HG03135 (cell line): ENCODE data around the gene ETFA.

Experiments used
- ATAC-seq: cut with Tn5 transposase; IDR thresholded peaks from one replicate; pipeline ENCODE4 v1.9.1; 2021; ENCODE audit warnings: mild to moderate bottlenecking, moderate library complexity; ENCODE audit not compliant: unreplicated experiment

The ETFA gene

DNA sequence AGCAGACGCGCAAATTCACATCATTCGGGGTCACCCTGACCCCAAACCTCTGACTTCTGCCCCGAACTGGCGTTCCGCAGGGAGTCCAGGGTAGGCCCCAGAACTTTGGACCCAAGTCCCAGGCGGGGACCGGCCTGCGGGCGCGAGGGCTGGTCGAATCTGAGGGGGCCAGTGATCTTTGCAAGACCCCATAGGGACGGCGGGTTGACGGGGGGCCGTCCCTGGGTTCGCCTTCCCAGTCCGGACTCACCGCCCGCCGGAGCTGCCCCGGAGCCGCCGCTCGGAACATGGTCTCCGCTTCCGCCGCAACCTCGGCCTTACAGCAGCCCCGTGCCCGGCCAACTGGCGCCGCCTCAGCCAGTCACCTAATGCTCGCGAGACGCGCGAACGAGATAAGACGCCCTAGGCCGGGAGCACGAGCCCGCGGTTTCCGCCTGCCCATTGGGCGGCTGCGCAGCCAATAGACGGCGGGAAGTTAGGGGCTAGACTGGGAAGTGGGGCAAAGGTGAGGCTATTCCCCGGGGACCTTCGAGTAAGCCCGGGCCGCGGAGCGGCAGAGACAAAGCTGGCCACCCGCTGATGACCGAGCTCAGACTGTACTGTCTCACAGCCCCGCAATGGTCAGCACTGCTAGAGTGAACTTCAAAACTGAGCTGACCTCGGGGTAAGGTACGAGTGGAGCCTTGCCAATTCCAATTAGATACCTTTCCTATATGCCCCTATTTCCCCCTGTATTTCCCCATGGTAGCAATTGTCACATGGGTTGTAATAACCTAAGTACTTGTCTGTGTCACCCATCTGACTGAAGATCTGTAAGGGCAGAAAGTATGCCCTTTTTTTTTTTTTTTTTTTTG lies at the start of gene ETFA:
Gene ETFA, minus strand, starts transcription at position 370 of the 854 bp plus-strand sequence. Its CDS starts 81 bp downstream, at position 289.
- peak; percentile 97 for ATAC-seq

DNA sequence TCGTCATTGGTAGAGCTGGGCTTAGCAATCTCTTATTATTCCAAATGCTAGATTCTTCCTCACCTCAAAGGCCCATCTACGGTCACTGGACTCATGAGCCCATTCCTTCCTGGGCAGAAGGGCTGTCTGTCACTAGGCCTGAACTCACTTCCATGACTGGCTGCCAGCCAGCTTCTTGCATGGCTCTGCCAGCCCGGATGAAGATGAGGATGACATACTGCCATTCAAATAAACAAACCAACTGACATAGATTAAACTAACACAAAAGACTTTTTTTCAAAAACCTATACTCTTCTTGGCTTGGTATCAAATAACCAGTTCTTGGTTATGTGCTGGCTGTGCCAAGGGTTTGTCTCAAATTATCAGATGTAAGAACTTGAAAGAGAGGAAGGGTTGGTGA lies 49.1 kb upstream of the ETFA start:
- no peak for ATAC-seq

DNA sequence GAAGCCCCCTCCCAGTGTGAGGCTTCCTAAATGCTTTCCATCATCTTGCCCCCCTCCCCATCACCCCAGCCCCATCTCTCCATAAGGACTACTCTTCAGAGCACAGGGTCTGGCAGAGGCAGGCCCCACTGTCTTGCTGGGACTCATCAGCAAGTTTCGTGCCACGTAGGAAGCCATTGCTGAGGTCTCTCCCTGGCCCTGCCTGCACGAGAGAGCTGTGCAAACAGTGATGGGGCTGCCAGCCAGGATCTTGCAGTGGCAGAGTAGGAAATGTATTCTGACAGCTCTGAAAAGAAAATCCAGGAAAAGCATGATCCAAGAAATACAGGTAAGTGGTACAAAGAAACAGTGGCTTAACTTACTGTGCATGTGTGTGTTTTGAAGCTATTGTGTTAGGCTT lies 47.9 kb upstream of the ETFA start:
- ATAC-seq, result no peak

DNA sequence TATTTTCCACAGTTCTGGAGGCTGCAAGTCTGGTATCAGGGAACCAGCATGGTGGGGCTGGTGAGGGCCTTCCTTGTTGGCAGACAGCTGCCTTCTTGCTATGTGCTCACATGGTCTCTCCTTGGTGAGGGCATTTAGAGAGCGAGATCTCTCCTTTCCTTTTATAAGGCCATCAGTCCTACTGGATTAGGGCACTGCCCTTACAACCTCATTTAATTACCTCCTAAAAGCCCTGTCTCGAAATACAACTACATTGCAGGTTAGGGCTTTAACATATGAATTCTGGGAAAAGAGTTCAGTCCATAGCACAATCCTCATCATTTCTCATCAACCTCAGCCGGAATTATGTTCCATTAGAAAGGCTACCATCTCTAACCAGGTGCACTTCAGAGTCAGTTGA lies 47.2 kb upstream of the ETFA start:
- no peak for ATAC-seq

DNA sequence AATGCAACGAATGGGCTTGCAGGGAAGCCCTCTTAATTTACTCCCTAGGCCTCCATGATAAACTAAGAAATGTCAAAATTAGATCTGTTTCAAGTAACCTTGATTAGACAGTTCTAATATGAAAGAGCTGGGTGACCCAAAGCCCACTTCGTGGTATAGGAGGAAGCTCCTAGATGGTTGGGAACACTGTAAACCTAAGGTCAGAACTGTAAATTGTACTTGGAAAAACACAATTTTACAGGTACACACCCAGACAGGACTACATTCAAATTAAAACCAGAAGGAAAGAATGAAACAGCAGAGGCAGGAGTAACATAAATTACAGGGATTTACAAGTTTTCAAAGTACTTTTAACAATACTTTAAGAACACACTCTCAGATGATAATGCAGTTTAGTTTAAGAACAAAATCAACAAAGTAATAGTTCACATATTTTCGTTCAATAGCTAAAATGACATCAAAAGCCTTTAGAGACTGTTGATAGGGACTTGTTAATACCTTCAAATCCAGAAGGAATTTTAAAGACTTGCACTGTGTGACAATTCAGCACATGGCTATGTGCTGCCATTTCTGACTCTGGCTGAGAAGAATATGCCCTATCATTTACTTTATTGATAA lies 43.7 kb upstream of the ETFA start:
- ATAC-seq, result no peak

DNA sequence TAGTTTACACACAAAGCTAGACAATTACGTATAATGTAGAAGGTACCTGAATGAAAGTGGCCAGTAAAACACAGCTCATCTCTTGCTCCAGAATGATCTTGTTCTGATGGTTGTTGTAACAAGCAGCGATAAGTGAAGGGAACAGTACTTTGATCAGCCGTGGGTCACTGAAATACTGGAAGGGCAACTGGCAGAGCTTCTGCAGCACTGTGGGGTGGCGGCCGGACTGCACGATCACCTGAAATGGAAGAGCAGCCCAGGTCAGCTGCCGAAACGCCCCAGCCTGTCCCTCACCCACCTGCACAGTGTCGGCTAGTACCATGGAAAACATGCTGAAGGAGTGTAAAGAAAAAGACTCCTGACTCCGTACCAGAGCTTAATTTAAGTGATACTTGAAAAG lies 42.6 kb upstream of the ETFA start:
- ATAC-seq, result no peak

DNA sequence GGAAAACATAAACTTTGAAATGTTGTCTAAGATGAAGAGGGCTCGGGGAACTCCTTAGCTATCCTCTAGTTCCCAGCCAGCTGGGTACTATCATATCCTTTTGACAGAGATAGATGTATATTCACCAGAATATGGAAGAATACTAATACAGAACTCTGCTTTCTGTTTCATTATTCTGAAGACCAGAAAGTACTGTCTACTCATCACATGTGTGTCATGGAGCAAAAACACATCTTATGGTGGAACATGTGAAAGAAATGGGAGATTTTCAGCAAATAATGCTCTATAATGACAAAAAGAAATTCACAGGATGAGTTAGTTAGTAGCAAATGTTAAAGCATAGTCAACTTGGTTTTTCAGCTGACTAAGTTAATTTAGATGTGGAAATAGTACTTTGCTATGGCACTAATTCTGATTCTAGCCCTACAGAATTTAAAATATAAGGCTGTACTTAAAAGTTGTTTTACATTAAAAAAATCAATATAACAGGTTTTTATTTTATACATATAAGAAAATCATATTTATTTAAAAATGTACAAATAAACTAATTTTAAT lies 41.8 kb upstream of the ETFA start:
- ATAC-seq, result no peak

- ATAC-seq, result no peak
These were observed 38.2 kb upstream of the ETFA start for GRCh38 chr15:76349301-76350070.

- no peak for ATAC-seq
These were observed 36.3 kb upstream of the ETFA start for GRCh38 chr15:76347482-76348055.

DNA sequence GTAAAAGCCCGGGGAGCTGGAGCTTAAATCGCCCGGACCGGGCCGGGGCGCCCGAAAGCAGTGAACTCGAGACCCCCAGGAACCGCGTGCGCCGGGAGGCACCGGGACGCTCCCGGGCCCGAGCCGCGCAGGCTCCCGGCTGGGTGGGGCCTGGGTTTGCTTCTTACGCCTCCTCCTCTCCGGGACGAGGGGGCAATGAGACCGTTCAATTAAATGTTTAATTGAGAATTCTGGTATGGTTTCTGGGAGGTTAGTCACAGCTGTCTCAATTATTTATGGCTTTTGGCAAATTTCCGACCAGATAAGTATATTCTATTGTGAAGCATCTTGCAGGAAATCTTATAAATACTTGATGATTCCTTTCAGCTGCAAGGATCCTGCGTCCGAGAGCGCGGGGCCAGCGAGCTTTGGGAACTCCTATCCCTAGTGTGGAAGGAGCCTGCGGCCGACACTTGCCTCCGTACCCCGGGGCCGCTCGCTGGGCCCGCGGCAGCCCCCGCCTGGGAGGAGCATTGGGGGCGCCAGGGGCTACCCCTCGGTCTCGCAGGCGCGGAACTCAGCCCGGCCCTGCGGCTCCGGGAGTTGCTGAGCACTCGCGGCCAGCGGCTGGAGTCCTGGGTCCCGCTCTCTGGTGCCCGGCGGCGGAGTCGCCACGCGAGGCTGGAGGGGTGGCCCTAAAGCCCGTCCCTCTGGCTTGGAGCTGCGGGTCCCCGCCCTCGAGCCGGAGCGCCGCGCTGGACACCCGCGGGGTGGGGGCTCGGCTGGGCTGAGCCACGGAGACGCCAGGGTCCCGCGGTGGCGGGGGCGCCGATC lies 35.6 kb upstream of the ETFA start:
- ATAC-seq, result no peak

DNA sequence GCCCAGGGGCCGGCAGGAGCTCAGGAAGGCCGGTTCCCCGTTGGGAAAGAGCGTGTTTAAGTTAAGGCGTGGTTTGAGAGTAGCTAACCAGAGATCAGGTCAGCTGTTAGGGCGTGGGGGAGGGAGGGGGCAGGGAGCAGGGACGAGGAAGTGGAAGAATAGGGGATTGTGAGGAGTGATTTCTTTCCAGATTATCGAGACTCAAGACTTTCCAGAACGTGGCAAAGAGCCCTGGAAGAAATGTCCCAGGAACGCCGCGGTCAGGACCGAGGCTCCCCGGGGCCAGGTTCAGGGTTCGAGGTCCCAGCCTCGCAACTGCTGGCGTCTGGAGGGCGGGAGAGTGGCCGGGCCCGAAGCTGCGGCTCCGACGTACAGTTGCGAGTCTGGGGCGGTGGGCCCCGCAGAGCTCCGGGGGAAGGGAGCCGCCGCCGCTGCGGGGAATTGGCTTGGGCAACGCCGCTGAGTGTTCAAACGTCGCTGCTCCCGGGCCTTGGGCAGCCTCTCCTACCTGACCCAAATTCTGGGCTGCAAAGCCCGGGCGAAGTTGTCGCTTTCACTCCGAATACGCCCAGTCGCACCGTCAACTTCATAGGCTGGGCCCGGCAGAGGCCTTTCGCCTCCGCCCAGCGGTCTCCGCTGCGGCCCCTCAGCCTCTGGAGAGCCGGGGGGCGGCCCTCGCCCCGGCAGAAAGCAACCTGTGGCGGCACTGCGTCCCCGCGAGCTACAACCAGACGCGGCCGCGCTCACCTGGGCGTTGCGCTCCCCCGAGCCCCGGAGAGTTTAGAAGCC lies 34.8 kb upstream of the ETFA start:
- ATAC-seq, result no peak

- no peak for ATAC-seq
These were observed 34.3 kb upstream of the ETFA start for GRCh38 chr15:76345583-76345879.

DNA sequence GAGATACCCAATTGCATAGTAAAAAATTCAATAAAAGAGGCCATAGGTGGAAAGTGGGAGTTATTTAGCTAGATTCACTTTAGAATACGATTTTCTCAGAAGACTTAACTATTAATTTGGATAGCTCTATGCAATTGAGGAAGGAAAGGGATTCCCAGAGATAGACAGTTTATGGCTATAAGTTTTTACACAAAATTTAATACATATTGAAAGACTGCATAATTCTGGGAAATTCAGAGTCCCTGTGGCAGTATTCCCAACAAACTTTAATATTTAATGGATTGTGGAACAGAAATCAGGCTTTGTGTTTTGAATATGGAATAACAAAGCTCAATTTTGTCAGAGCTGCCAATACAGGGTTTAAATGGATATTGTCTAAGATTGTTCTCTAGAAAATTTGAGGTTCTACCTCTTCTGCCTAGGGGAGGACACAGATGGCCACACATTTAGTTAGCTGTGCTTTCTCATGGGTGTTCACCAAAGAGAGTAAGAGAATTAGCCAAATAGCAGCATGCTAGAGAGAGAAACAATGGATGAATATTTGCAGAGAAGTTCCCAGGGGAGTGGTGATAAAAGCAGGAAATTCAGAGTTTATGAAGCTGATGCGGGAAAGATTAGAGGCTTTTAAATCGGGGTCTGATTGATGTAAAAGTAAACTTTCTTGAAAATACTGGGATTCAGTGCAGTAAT lies 33.8 kb upstream of the ETFA start:
- ATAC-seq, result no peak

DNA sequence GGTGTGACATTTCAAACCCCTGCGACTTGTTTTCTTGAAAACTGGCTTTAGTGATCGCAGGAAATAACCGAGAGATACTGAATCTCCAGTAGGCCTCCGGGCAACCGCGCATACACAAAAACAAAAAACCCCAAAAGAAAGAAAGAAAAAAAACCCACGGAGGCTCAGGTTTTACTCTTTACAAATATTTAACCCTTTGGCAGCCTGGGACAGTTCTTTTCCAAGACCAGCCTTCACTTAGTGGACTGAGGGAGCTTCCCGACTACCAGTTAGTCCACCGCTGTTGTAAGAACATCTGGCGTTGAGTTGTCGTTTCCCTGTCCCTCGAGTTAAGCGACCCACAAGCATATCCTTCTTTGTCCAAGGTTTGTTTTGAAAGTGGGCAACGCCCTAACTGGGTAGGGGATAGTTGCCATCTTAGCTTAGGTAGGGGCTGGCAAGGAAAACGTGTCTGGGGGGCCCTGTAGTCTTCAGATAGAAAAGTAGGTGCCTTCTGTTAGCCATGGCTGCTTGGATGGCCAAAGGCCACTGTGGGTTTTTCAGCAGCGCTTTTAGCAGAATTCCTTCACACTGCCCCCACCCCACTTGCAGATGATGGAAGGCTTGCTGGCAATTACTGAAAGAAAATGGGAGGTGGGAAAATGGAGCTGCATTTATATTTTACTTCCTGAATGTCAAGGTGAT lies 32.2 kb upstream of the ETFA start:
- ATAC-seq, result no peak

DNA sequence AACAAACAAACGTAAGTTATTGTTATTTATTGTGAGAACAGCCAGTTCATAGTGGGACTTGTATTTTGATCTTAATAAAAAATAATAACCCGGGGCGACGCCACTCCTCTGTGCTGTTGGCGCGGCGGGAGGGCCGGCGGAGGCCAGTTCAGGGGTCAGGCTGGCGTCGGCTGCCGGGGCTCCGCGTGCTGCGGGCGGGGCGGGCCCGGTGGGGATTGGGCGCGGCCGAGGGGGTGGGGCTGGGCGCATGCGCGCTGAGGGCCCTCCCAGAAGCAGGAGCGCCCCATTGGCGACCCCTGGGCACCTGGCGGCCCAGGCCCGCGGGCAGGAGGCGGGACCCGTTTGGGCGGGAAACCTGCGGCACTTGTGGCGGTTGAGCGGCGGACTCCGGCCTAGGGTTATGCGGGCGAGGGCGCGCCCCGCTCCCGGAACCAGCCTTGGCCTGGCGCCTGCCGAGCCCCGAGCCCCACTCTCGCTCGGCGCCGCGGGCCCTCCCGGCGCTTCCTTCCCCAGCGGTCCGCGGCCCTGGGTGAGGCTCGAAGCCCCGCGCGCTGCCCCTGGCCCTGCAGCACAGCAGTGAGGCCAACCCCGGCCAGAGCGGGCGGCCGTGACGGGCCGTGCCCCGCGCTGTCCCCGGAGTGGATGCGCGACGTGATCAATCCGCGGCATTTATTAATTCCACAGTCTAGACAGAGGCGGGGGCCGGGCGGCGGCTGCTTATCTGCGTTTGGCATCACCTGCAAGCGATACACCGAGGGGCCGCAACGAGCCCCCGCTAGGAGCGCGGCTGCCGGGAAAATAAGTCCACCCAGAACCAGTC lies 31.3 kb upstream of the ETFA start:
- ATAC-seq, result no peak

GRCh38 chr15:76342058-76342381 lies 30.8 kb upstream of the ETFA start:
- ATAC-seq, result no peak

DNA sequence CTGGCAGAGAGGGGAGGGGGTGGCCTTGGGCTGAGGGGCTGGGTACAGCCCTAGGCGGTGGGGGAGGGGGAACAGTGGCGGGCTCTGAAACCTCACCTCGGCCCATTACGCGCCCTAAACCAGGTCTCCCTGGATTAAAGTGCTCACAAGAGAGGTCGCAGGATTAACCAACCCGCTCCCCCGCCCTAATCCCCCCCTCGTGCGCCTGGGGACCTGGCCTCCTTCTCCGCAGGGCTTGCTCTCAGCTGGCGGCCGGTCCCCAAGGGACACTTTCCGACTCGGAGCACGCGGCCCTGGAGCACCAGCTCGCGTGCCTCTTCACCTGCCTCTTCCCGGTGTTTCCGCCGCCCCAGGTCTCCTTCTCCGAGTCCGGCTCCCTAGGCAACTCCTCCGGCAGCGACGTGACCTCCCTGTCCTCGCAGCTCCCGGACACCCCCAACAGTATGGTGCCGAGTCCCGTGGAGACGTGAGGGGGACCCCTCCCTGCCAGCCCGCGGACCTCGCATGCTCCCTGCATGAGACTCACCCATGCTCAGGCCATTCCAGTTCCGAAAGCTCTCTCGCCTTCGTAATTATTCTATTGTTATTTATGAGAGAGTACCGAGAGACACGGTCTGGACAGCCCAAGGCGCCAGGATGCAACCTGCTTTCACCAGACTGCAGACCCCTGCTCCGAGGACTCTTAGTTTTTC lies 30.2 kb upstream of the ETFA start:
- no peak for ATAC-seq
